ENCODE data around the gene PERCC1. TPM values are rescaled to one million over a fixed set of nuclear protein-coding genes. Genes with fewer than 3 reads are reported as not detected.

The PERCC1 gene
- total and polyA plus RNA-seq, 2 of the 4 experiments (the other 2 are of a cell fraction), result not detected

DNA sequence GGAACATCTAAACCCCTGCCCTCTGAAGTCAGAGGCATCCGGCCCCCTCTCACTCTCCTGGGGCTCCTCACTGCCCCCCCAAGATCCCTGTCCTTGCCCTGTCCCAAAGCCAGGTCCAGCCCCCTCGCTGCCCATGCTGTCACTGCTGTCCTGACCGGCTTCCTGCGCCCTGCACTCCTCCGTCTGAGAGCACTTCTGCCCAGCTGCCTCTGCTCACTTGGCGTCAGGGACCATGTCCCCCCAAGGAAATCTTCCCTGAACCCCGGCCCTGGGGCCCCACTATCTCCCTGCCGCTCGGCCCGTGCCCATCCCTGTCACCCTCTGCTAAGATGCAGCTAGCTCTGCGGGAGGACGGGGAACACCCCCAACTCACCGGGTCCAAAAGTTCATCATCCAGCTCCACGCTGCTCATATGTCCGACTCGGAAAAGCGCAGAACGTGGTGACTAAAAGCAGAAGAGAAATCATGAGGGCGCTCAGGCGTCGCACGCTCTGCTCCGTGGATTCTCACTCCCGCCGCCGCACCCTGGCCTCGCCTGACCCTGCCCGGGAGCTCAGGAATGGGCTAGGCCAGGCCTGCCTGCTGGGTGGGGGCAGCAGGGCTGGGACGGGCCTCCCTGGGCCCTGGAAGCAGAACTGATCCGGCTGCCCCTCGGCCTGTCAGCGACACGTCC is 34.2 kb downstream of the PERCC1 start:
- POLR2A ChIA-PET (ENCODE audit: unreplicated experiment), result no interaction called here
- H3K36me3 ChIP-seq (ENCODE audit: control insufficient read depth, insufficient read depth, low read length), result peaks cover 28% of the 10 kb centered on the region
- H3K9ac ChIP-seq (ENCODE audit: low read depth, low read length), result no peak overlapping the region
- no peak overlapping the region for H2AK9ac ChIP-seq (replicated peaks; ENCODE audit: low read depth, low read length, poor library complexity)
- H2BK15ac ChIP-seq (ENCODE audit: low read depth, low read length), result no peak overlapping the region
- dilution Hi-C loops (cut with HindIII; ENCODE audit: low sequenced_read_pairs, unreplicated experiment) (no loop called here), intact Hi-C loops (cut with micrococcal nuclease) (no loop called here), in situ Hi-C loops (cut with MboI; ENCODE audit: low sequenced_read_pairs) (no loop called here)
- ATAC-seq (ENCODE audit: low read depth), result no peak
- TF ChIP-seq MAZ (IDR thresholded peaks at IDR 0.05; ENCODE audit: borderline replicate concordance, low read depth, low read length) (no peak), POLR2A (IDR thresholded peaks at IDR 0.05; ENCODE audit: low read depth, low read length) (no peak), CEBPB (IDR thresholded peaks at IDR 0.05; ENCODE audit: low read depth, low read length) (no peak), BHLHE40 (IDR thresholded peaks at IDR 0.05; ENCODE audit: low read depth, low read length) (no peak), FOS (IDR thresholded peaks at IDR 0.05; ENCODE audit: low read depth, low read length) (no peak)
- TF ChIP-seq, protein P1, sequence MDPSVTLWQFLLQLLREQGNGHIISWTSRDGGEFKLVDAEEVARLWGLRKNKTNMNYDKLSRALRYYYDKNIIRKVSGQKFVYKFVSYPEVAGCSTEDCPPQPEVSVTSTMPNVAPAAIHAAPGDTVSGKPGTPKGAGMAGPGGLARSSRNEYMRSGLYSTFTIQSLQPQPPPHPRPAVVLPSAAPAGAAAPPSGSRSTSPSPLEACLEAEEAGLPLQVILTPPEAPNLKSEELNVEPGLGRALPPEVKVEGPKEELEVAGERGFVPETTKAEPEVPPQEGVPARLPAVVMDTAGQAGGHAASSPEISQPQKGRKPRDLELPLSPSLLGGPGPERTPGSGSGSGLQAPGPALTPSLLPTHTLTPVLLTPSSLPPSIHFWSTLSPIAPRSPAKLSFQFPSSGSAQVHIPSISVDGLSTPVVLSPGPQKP (IDR thresholded peaks at IDR 0.05; ENCODE audit: borderline replicate concordance, low read depth, low read length), result no peak
- DNase-seq, result no peak
- BruUV-seq (replicated peaks), result no TSS peak
- H4K20me1 ChIP-seq (ENCODE audit: insufficient read depth, low read length), result peaks cover 27% of the 10 kb centered on the region
- no peak overlapping the region for H3K4me2 ChIP-seq (ENCODE audit: low read depth, low read length)
- no peak overlapping the region for H2AFZ ChIP-seq (replicated peaks; ENCODE audit: low read length, poor library complexity)
- H2AK5ac ChIP-seq (ENCODE audit: low read depth, low read length), result no peak overlapping the region
- no peak overlapping the region for H3K14ac ChIP-seq (replicated peaks; ENCODE audit: low read depth, low read length)
- H3K27me3 ChIP-seq (ENCODE audit: control insufficient read depth, insufficient read depth, low read length), result no peaks in the 10 kb centered on the region
- no peak overlapping the region for H2BK20ac ChIP-seq (ENCODE audit: low read depth, low read length)
- H3K23ac ChIP-seq (ENCODE audit: low read depth, low read length), result no peak overlapping the region
- H2BK120ac ChIP-seq (ENCODE audit: low read depth, low read length), result no peak overlapping the region
- no peak overlapping the region for H4K91ac ChIP-seq (ENCODE audit: insufficient read depth, low read depth, low read length)
- no peak overlapping the region for H3K4me3 ChIP-seq (ENCODE audit: insufficient read depth, low read depth, low read length)
- CTCF ChIA-PET, result no interaction called here
- H3K9me3 ChIP-seq (ENCODE audit: control insufficient read depth, insufficient read depth, low read length), result no peaks in the 10 kb centered on the region
- H3K79me1 ChIP-seq (ENCODE audit: low read depth in 1 of 2, low read length in 2 of 2), result peaks cover 14 to 38% of the 10 kb centered on the region in 2 experiments; a peak in 3 of 4 replicates
- H4K5ac ChIP-seq (ENCODE audit: low read depth, low read length), result no peak overlapping the region
- H3K4me1 ChIP-seq (ENCODE audit: control insufficient read depth, insufficient read depth, low read length), result no peaks in the 10 kb centered on the region
- H3K56ac ChIP-seq (ENCODE audit: extremely low read depth, insufficient read depth, low read length), result no peak overlapping the region
- H3K9me1 ChIP-seq (ENCODE audit: insufficient read depth, low read length), result peaks cover 5% of the 10 kb centered on the region; the same call in 1 of the 2 replicates
- 93% methylated on average over 10 of the region's 33 CpGs; no CpG with 5 or more reads in 1 of the 2 experiments for WGBS, 2 experiments (ENCODE audit: extremely low coverage in 2 of 2, insufficient read length in 1 of 2)
- no peak overlapping the region for H3K18ac ChIP-seq (ENCODE audit: low read depth, low read length)
- H3K4ac ChIP-seq (ENCODE audit: low read depth, low read length), result no peak overlapping the region
- no peak overlapping the region for H3K27ac ChIP-seq (ENCODE audit: insufficient read depth, low read length)
- H4K8ac ChIP-seq (ENCODE audit: low read depth in 2 of 2, low read length in 2 of 2), result no peak overlapping the region
- H2BK5ac ChIP-seq (ENCODE audit: low read depth, low read length, poor library complexity, severe bottlenecking), result no peak overlapping the region

Measured in IMR-90 (cell line).